NCI-H2081 (cell line): Measurements from ENCODE around the gene EXOSC7.
"Not testable (repeated sequence)": the region's sequence is repeated elsewhere in the genome, so short reads cannot be mapped to it uniquely, and the experiment has no call there.

Experiments
- DNase-seq, 2 experiments: peaks; one replicate each; lab custom pipeline; 2025; lab: John Stamatoyannopoulos, UW

The EXOSC7 gene

DNA sequence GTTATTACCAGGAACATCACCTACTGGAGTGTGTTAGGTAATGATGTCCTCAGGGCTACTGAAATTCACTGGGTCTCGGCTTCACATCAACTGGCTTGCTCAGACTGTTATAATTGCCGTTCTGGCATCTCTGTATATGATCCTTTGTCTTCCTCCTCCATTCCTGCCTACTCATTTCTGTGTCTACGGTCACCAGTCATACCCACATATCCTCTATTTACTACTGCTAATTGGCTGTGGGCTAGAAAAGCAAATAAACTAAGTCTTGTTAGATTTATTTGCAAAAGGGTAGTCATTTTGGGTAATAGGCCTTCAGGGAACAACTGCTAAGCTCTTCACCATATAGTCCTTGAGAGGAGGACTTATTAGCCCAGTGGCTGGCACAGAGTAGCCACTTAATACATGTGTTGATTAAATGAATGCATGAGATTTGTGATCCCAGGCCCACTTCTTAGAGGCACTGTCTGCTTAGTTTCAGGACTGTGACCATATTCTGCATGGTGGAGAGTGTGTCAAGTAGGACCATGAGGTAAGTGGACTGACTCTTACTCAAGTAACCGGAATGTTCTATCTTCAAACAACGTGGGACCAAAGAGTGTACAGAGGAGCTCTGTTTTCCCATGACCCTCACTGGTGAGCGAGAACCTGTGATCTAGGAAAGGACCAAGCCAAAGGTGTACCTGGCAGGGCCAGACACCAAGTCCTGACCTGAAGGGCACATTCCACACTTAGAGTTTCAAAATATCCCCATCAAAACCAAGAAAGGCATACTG, 13.2 kb upstream of the EXOSC7 start:
- no peak for DNase-seq

DNA sequence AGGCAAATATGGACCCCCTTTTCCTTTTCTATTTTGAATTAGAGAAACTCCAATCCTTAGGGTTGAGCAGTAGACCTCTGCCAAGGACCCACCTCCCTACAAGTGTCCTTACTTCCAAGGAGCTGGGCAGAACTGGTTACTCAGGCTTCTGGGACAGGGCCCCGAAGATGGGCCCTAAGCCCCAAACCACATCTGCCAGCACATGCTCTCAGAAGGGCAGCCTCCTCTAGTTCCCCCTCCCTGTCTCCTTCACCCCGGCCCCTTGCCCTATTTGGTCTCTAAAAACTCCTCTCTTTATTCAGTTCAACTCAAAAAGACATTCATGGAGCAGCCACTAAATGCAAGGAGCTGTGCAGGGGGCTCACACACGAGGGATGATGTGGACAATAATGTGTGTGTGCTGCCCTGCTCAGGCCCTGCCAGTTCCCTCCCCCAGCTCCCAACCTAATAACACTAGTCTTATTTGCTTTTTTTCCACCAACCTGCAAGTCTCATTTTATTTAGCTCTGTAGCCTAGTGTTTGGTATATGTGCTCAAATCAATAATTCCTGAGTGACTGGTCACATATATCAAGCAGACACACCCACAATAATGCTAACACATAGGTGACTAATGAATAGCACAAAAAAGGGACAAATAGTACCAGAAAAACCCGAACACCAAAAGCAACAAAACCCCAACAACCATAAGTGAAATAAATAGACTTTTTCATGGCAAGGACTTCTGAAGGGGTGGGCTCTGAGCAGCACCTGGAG, 12.3 kb upstream of the EXOSC7 start:
- no peak for DNase-seq

DNA sequence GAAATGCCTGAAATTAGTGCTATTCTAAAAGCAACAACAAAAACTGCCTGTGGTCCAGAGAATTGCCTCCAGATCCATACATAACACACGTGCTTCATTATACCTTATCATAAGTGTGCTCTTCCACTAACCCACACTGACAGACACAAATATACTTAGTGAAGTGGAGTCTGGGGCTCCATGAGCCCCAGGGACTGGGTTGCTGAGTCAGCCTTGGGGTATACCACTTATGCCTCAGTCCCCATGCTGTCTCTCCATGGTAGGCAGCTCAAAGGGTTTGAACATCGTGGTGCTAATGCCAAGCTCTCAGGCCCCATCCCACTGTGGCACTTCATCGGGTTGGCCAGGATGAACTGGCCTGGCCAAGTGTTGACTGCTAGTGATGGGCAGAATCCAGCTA, 10.9 kb upstream of the EXOSC7 start:
- no peak for DNase-seq

GRCh38 chr3:44966795-44967278, 9.2 kb upstream of the EXOSC7 start:
- no peak for DNase-seq

DNA sequence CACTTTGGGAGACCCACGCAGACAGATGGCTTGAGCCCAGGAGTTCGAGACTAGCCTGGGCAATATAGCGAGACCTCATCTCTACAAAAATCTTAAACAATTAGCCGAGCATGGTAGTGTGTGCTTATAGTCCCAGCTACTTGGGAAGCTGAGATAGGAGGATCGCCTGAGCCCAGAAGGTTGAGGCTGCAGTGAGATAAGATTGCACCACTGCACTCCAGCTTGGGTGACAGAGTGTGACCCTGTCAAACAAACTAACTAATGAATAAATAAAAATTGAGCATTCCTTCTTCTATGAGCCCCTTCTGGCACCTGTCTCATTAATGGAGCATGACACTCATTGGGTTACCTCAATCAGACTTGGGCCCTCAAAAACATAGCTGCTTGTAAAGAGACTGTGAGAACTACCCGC, 7.6 kb upstream of the EXOSC7 start:
- no peak for DNase-seq

DNA sequence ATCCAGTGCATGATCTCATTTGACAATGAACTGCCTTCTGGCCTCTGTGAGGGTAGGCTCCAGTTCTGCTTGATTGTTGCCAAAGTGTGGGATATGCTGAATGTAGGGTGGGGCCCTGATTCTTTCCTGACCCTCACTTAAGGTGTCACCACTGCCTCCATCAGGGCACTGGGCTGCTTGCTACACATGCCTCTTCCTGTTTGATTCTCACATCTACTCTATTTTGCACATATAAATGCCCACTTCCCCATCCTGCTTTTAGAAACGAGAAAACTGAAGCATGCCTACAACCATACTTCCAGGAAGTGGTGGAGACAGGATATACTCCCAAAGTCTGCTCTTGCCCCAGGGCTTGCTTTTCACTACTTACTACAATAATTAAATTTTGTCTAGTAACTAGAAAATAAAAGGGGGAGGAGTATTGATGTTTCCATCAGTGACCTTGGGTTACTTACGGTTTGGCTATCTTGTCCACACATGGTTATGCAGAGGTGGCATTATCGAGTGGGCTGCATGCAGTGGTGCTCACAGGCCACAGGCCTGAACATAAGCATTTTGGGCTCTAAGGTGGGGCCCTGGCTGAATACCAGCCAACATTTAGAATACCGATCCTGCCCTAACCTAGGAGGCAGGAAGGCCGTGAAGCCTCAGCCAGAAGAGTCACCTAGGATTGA, 6.8 kb upstream of the EXOSC7 start:
- no peak for DNase-seq

DNA sequence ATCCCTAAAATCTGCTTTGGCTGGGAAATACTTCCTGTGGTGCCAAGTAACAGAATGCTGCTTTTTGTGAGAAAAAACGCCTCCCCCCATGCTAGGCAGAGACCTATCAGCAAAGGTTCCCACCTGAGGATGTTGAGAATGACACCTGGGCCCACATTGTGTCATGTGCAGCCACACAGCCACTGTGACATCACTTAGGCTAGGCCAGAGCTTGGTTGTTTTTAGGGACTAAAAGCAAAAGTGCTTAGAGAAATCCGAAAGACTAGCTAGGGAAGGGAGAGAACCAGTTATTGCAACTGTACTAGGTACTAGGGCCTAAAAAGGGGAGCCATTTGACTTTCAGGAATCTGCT, 6.2 kb upstream of the EXOSC7 start:
- DNase-seq = no peak

DNA sequence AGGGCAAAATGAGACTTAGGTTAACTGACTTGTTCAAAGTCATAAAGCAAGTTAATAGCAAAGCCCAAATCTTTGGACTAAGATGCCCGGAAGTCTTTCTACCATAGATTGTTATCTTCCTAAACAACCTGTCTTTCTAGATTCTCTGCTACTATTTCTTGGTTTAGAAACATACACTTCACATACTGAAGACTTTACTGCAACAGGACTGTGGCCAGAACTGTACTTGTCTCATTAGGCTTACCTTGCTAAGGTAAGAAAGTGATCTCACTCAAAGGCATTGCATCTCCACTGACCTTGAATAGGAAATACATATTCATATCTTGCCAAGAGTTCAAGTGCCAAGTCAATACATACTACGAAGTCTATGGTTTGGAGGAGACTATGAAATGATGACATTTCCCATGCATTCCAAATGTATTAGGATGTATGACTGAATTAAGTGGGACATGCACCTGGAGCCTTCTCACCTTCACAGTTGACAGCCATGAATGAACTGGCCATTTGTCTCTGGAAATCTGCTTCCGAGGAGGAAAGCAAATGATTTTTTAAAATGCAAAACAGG, 5.0 kb upstream of the EXOSC7 start:
- DNase-seq = no peak

DNA sequence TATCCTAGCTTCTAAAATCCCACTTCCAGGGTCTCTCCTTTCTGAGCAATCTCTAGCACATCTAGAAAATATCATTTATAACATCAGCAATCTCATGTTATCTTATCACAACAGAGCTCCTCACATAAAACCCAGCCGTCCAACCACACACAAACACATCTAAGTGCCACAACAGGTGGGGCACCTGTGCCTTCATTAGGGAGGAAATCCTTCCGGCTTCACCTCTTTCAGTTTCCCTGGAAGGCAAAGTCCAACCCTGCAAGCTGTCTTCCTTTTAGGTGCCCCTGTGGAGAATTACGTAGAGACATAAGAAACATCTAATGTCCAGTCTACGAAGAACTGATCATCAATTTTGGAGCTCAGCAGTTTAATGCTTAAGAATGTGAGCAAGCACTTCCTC, 1.6 kb upstream of the EXOSC7 start:
- no peak for DNase-seq

DNA sequence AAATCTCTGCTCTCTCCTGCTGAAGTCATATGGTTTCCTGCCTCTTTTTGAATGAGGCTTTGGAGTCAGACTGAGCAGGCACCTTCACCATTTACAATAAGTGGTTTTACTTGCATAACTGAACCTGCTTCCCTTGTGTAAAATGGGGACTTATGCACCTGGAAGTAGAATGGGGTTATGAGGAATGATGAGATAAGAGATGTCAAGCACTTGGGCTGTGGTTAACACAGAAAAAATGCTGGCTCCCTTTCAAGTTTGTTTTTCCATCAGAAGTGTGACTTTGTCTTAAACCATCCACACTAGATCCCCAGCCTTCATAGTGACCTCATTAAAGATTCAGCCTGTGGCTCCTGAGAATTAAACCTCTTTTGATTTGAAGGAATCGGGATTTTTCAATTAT, 5.2 kb downstream of the EXOSC7 start:
- DNase-seq = no peak

GRCh38 chr3:44981751-44982150, 5.7 kb downstream of the EXOSC7 start:
- DNase-seq = no peak

GRCh38 chr3:44982817-44983216, 6.8 kb downstream of the EXOSC7 start:
- DNase-seq = no peak

DNA sequence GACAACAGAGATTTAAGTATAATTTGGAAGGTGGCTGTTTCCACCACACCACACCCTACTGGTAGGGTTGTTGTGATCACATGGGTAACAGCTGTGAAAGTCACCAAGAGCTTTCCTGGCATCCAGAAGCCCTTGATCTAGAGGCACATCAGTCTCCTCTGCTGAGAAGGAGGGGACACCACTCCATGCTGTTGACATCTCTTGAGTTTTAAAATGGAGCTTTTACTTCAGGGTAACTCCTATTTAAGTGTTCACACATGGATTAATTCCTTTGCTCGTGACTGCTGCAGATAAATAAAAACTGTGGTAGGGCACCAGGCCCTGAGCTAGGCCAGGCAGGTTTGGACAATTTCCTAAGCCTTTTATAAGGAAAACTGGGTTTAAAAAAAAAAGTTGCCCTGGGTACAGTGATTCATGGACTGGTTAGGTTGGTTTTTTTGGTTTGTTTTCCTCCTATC, 7.5 kb downstream of the EXOSC7 start:
- no peak for DNase-seq

DNA sequence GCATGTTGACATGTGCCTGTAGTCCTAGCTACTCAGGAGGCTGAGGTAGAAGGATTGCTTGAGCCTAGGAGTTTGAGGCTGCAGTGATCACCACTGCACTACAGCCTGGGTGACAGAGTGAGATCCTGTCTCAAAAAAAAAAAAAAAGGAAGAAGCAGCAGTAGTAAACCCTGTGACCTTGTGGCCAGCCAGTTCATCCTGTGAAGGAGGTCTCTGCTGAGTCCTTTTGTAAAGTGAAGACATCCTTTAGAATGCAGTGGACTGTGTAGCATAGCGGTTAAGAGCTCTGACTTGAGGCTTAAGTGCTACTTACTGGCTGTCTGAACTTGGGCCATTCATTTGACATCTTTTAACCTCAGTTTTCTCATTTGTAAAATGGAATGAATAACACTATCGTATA, 8.3 kb downstream of the EXOSC7 start:
- no peak for DNase-seq

GRCh38 chr3:44986330-44986729, 10.3 kb downstream of the EXOSC7 start:
- DNase-seq = not testable (repeated sequence)

DNA sequence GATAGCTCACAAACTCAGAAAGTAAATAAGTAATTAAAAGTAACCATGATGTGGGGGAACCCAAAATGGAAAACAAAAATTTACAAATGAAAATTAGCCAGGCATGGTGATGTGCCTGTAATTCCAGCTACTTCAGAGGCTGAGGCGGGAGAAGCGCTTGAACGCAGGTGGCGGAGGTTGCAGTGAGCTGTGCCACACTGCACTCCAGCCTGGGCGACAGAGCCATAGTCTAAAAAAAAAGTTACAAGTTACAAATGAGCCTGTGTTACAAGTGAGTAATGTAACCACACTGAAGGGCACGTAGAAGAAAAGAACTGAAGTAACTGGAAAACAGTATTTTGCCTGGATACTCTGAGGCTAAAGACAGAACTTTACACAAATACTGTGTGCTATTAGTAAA, 11.3 kb downstream of the EXOSC7 start:
- DNase-seq = no peak

GRCh38 chr3:44988073-44988472, 12.0 kb downstream of the EXOSC7 start:
- no peak for DNase-seq

GRCh38 chr3:44989141-44989540, 13.1 kb downstream of the EXOSC7 start:
- no peak for DNase-seq

DNA sequence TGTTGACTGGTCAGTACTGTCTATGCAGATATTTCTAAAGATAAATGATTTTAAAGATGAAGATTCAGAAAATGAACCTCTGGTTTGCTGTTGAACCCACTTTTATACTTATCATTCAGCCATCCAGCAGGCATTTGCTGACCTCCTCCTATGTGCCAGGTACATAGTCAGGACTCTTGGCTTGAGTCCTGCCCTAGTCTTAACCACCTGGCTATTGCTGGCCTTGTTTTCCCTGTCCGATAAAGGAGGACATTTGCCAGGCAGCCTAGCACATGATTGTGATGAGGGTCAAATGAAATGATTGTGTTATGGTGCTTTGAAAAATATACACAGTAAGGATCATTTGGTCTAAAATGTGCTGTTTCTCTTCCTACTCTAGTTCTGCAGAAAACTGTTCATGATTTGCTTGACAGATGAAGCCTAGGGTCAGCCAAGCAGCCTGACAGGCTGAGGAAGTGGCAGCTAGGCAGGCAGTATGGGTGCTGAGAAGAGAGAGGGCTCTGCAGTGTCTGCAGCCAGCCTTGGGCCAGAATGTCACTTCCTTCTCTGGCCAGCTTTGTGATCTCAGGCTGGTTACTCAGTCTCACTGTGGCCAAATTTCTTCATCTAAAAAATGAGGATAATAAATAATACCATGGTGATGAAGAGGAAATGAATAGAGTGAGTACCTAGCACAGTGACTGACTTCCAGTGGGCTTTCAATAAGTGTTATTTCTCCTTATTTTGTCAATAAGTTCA, 13.8 kb downstream of the EXOSC7 start:
- DNase-seq = no peak

- no peak for DNase-seq
Observed at GRCh38 chr3:44991326-44991725, 15.3 kb downstream of the EXOSC7 start.

DNA sequence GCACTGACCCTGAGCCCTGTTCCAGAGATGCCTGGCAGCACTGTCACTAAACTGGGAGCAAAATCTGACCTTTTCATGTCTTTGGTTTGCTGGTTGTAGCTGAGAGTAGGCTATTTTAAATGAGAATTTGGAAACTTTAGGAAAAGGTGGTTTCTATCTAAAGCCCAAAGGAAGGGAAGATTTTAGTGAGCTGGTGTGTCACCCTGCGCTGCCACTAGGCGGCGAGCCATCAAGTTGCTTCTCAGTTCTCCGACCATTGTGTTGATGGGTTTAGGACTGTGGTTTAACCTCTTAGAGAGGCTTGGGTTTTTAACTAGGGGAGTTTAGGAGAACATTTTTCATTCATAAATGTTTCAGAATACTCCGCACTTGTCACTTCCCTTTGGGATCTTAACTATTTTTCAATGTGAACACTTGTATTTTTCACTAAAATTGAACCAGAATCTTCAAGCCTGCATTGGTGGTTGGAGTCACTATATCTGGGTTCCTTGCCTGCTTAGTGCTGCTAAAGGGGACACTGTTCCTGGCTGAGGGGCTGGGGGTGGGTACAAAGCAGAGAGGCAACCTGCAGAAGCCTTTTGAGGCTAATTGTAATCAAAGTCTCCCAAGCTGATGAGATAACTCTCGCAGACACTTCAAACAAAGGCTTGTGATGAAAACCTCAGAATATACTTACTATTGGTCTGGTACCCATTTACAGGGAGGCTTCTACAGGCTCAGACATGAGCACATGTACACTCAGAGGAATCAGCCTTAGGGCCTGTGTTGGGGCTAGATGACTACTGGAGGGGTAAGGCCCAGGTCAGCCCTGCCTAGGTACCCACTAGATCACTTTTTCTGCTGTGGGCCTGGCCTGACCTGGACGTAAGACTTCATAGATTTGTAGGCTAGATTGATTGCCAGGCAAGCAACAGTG, 16.8 kb downstream of the EXOSC7 start:
- no peak for DNase-seq
